Measurements from ENCODE around the gene KCNJ10.

DNA sequence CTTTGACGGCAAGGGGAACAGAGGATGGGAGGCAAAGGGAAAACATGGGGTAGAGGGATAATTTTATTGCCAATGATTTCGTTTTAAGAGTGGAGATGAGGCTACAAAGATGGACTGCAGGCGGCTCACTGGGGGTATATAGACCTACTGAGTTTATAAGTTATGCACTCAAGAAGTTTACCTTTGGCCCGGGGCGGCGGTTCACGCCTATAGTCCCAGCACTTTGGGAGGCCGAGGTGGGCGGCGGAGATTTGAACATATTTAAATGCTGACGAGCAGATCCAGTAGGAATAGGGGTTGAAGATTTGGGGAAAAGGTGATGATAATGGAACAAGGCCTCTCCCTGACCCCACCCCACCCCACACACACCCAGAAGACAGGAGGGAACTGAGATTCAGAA is 107.8 kb downstream of the KCNJ10 start:
- no peak for TF ChIP-seq CTCF (IDR thresholded peaks at IDR 0.05)
- TF ChIP-seq EP300 (IDR thresholded peaks at IDR 0.05), result no peak
- TF ChIP-seq POLR2A (IDR thresholded peaks at IDR 0.05), result no peak

Measured in suprapubic skin (tissue), 3 donors.